Lower lobe of right lung (tissue), 2 donors: ENCODE results near the gene ASL. TPM values are rescaled to one million over a fixed set of nuclear protein-coding genes. Genes with fewer than 3 reads are reported as not detected.
"Not testable (repeated sequence)": the region's sequence is repeated elsewhere in the genome, so short reads cannot be mapped to it uniquely, and the experiment has no call there.

ENCODE experiments used
- ATAC-seq, 2 donors: fragments of 200-7000 bp; cut with Tn5 transposase; one replicate each; pipeline ENCODE4 v1.9.1; 2020 to 2022; ENCODE audit warnings: mild to moderate bottlenecking in 2 of 2, moderate library complexity in 2 of 2
- DNase-seq: peaks from one replicate; pipeline ENCODE4 v3.0.0-alpha.2; 2020
- H3K27ac ChIP-seq: fragments of 200-600 bp; one replicate; pipeline ENCODE4 v1.8.0; 2022
- H3K27me3 ChIP-seq: fragments of 200-600 bp; one replicate; pipeline ENCODE4 v1.8.0; 2022; ENCODE audit warnings: low read depth
- H3K36me3 ChIP-seq: fragments of 200-600 bp; one replicate; pipeline ENCODE4 v1.8.0; 2022; ENCODE audit warnings: mild to moderate bottlenecking
- H3K4me1 ChIP-seq: fragments of 200-600 bp; one replicate; pipeline ENCODE4 v1.8.0; 2022
- H3K4me3 ChIP-seq: fragments of 200-600 bp; one replicate; pipeline ENCODE4 v1.8.0; 2022; ENCODE audit warnings: mild to moderate bottlenecking
- H3K9me3 ChIP-seq: fragments of 200-600 bp; one replicate; pipeline ENCODE4 v1.8.0; 2022
- intact Hi-C: fragments of 100-400 bp; cut with DNase I; formaldehyde crosslinking; loops from one replicate; pipeline ENCODE4 v1.11.0; 2022
- total RNA-seq: library from RNA; stranded (reverse); fragmentation: NEBNext Ultra II Directional; extraction: Animal tissue kit (Norgen Biotek cat#: 25700); gene quantifications from one replicate; pipeline ENCODE4 v1.2.1, GENCODE V29; 2021
- TF ChIP-seq, protein P1 (sequence below): fragments of 200-600 bp; IDR thresholded peaks from one replicate; pipeline ENCODE4 v1.8.0; 2022; ENCODE audit warnings: antibody characterized with exemption, mild to moderate bottlenecking
- donor health status: DM: no; HTN: yes; CAD: no; lungs with severe emphysema.

The ASL gene
- total RNA-seq, 1 donor from 2014 or later: 48.7 TPM

DNA sequence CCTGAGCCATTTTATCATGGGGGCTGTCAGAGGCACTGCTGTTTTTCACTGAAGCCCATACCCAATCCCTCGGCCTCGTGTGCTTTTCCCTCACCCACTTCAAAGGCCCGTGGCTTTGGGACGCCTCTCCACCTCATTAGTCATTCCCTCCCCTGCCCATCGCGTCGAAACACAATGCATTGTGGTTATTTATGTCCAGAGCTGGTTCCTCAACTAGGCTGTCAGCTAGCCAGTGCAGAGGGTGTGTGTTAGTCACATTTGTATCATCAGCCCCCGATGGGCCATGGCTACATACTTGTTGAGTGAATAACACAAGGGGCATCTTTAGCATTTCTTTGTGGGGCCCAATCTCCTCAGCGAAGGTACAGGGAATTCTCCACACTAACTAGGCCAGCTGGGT lies 35.2 kb downstream of the ASL start:
- DNase-seq: no peak
- no peak overlapping the region for H3K4me3 ChIP-seq
- intact Hi-C loops: no loop called here

DNA sequence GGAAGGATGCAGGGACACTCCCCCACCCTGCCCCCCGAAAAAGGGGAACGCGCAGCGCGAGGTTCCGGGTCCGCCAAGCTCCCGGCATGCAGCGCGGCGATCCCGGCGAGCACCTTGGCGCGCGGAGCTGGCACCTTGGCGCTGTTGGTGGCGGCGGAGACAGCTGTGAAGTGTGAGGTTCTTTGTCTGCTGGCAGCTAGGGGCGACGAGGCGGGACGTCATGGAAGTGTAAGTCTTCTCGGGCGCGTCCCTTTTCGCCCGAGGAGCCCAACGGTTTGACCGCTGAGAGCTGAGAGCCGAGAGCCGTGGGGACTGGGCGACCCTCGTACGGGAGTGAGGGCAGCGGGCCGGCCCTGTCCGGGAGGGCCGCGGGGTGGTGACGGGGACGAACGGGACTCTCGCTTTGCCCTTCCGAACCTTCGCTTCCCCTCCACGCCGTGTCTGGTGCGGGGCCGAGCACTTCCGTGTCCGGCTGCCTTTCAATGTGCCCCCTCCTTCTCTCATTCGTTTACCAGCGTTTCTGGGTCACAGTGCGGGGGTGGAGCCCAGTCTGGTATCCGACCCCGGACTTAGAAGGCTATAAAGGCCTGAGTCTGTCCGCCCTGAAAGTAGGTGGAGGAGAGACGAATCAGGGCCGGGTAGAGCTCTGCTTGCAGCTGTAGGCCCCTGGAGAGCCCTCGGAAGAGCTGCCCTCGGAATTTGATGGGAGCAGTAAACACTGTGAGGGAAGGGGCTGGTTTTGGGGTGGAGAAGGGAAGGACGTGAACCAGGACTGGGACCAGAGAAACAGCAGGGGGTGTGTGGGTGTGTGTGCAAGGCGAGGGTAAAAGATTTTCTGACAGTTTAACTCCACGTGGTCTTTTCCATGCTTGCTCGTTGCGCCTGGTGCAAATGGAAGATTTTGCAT lies 39.4 kb downstream of the ASL start, which contains the start of gene CRCP:
TSS of gene CRCP (plus strand) at position 105 of the 907 bp plus-strand sequence. CDS start at position 221, 116 bp downstream.
- peaks cover 53% of the 10 kb centered on the region for H3K4me1 ChIP-seq
- DNase-seq: peak; percentile 89
- TF ChIP-seq, protein P1, sequence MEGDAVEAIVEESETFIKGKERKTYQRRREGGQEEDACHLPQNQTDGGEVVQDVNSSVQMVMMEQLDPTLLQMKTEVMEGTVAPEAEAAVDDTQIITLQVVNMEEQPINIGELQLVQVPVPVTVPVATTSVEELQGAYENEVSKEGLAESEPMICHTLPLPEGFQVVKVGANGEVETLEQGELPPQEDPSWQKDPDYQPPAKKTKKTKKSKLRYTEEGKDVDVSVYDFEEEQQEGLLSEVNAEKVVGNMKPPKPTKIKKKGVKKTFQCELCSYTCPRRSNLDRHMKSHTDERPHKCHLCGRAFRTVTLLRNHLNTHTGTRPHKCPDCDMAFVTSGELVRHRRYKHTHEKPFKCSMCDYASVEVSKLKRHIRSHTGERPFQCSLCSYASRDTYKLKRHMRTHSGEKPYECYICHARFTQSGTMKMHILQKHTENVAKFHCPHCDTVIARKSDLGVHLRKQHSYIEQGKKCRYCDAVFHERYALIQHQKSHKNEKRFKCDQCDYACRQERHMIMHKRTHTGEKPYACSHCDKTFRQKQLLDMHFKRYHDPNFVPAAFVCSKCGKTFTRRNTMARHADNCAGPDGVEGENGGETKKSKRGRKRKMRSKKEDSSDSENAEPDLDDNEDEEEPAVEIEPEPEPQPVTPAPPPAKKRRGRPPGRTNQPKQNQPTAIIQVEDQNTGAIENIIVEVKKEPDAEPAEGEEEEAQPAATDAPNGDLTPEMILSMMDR: peak; percentile 15
- H3K27ac ChIP-seq: peak within 1 kb of the TSS; percentile 95
- peak; percentile 95 to 98 for ATAC-seq
- no peaks in the 10 kb centered on the region for H3K27me3 ChIP-seq
- H3K4me3 ChIP-seq: peak within 1 kb of the TSS; percentile 91
- intact Hi-C loops: no loop called here
- peaks cover 10% of the 10 kb centered on the region for H3K36me3 ChIP-seq
- no peaks in the 10 kb centered on the region for H3K9me3 ChIP-seq

More for the DNA sequence above, 35.2 kb downstream of the ASL start:
- H3K27ac ChIP-seq: no peak overlapping the region
- TF ChIP-seq, protein P1: no peak
- H3K9me3 ChIP-seq: no peaks in the 10 kb centered on the region
- H3K36me3 ChIP-seq: no peaks in the 10 kb centered on the region
- H3K27me3 ChIP-seq: no peaks in the 10 kb centered on the region
- no peak for ATAC-seq
- H3K4me1 ChIP-seq: peaks cover 14% of the 10 kb centered on the region

DNA sequence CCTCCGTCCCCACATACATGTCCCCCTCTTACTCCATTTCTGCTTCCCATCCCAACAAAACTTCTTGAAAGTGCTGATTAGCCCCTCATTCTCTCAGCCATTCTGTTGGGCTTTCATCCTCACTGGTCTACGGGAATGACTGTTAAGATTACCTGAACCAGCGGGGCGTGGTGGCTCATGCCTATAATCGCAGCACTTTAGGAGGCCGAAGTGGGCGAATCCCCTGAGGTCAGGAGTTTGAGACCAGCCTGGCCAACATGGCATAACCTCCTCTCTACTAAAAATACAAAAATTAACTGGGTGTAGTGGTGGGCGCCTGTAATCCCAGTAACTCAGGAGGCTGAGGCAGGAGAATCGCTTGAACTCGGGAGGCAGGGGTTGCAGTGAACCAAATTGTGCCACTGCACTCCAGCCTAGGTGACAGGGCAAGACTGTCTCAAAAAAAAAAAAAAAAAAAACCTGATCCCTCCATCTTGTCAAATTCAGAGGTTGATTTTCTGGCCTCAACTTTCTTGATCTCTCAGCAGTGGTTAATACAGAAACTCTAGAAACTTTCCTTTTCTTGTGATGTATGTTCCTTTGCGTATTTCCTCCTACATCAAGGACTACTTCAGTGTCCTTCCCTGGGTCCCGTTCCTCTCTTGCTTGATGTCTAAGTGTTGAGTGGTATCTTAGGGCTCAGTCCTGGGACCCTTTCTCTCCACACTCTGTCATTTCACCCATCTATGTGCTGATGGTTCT lies 41.2 kb downstream of the ASL start:
- intact Hi-C loops, DNase-seq, H3K4me3 ChIP-seq, ATAC-seq, H3K27ac ChIP-seq, H3K9me3 ChIP-seq, H3K27me3 ChIP-seq: not testable (repeated sequence)
- Histone ChIP-seq H3K36me3 (peaks cover 15% of the 10 kb centered on the region), H3K4me1 (peaks cover 54% of the 10 kb centered on the region)

DNA sequence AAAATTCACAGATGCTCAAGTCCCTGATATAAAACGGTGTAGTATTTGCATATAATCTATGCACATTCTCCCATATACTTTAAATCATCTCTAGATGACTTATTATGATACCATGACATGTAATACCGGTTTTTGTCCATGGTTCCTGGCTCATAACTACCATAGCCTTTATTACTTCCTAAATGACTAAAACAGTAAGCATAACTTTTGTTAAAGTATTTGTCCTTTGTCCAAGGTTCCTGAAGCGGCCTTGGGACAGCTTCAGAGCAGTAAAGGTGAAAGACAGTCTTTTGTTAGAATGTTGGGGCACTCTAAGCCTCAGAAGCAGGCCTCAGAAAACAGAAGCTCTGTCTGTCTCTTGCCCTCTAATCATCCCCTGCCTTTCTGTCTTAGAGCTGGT lies 43.0 kb downstream of the ASL start:
- Histone ChIP-seq H3K4me3 (no peak overlapping the region), H3K4me1 (peaks cover 70% of the 10 kb centered on the region), H3K9me3 (no peaks in the 10 kb centered on the region), H3K27me3 (no peaks in the 10 kb centered on the region), H3K27ac (no peak overlapping the region), H3K36me3 (peaks cover 15% of the 10 kb centered on the region)
- ATAC-seq (no peak), DNase-seq (no peak)
- TF ChIP-seq, protein P1: no peak
- intact Hi-C loops: no loop called here

DNA sequence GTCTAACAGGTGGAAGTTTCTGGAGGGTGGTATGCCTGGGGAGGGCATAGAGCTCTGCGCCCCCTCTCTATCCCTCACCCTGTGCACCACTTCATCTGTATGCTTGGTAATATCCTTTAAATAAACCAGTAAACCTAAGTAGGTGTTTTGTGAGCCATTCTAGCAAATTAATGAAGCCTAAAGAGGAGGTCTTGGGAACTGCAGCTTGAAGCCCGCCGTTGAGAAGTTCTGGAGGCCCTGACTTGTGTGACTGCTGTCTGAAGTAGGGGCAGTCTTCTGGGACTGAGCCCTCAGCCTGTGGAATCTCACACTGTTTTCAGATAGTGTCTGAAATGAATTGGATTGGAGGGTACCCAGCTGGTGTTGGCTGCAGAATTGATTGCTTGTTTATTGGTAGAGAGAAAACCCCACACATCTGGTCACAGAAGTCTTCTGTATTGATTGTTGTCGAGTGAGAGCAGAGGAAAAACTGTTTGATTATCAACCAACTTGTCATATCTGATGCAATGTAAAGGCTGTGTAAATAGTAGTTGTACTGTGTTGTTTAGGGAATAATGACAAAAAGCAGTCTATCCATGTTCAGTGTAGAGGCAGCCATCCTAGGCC lies 43.7 kb downstream of the ASL start:
- Histone ChIP-seq H3K4me1 (peaks cover 67% of the 10 kb centered on the region), H3K4me3 (no peak overlapping the region), H3K36me3 (peaks cover 15% of the 10 kb centered on the region), H3K27me3 (no peaks in the 10 kb centered on the region), H3K27ac (no peak overlapping the region), H3K9me3 (no peaks in the 10 kb centered on the region)
- TF ChIP-seq, protein P1: no peak
- ATAC-seq (no peak), DNase-seq (no peak)
- intact Hi-C loops: no loop called here
